Measurements from ENCODE around the gene AKAP6. TPM values are rescaled to one million over a fixed set of nuclear protein-coding genes. Genes with fewer than 3 reads are reported as not detected.
"Not testable (repeated sequence)": the region's sequence is repeated elsewhere in the genome, so short reads cannot be mapped to it uniquely, and the experiment has no call there.

Gene AKAP6
- total RNA-seq, 2 experiments from 2014 or later, result 0.83 to 1.7 TPM

- Mint-ChIP-seq H3K27me3 (ENCODE audit: low read depth) (no peaks in the 10 kb centered on the region), H3K4me3 (no peak overlapping the region), H3K9me3 (ENCODE audit: insufficient read depth) (no peaks in the 10 kb centered on the region), H3K27ac (no peak overlapping the region), H3K36me3 (ENCODE audit: low read depth) (no peaks in the 10 kb centered on the region), H3K4me1 (ENCODE audit: low read depth) (no peaks in the 10 kb centered on the region)
- ChIA-PET POLR2A (no interaction called here), CTCF (no interaction called here)
- DNase-seq (no peak), ATAC-seq (no peak)
Observed at GRCh38 chr14:32364941-32365340, 35.8 kb downstream of the AKAP6 start.

- no peaks in the 10 kb centered on the region for H3K36me3 Mint-ChIP-seq (ENCODE audit: low read depth)
- CTCF ChIA-PET, result no interaction called here
- DNase-seq (no peak), ATAC-seq (no peak)
- no peaks in the 10 kb centered on the region for H3K4me1 Mint-ChIP-seq (ENCODE audit: low read depth)
- H3K27me3 Mint-ChIP-seq (ENCODE audit: low read depth), result no peaks in the 10 kb centered on the region
- H3K27ac Mint-ChIP-seq, result no peak overlapping the region
- POLR2A ChIA-PET, result no interaction called here
- H3K4me3 Mint-ChIP-seq, result no peak overlapping the region
- no peaks in the 10 kb centered on the region for H3K9me3 Mint-ChIP-seq (ENCODE audit: insufficient read depth)
Observed at GRCh38 chr14:32366256-32366879, 37.3 kb downstream of the AKAP6 start.

- ChIA-PET POLR2A (no interaction called here), CTCF (no interaction called here)
- no peaks in the 10 kb centered on the region for H3K36me3 Mint-ChIP-seq (ENCODE audit: low read depth)
- DNase-seq (no peak), ATAC-seq (no peak)
- no peak overlapping the region for H3K27ac Mint-ChIP-seq
- H3K4me1 Mint-ChIP-seq (ENCODE audit: low read depth), result no peaks in the 10 kb centered on the region
- H3K4me3 Mint-ChIP-seq, result no peak overlapping the region
- H3K9me3 Mint-ChIP-seq (ENCODE audit: insufficient read depth), result no peaks in the 10 kb centered on the region
- H3K27me3 Mint-ChIP-seq (ENCODE audit: low read depth), result peaks cover 2% of the 10 kb centered on the region
Observed at GRCh38 chr14:32366986-32367385, 37.9 kb downstream of the AKAP6 start.

- H3K9me3 Mint-ChIP-seq (ENCODE audit: insufficient read depth), result no peaks in the 10 kb centered on the region
- POLR2A ChIA-PET, result no interaction called here
- H3K4me1 Mint-ChIP-seq (ENCODE audit: low read depth), result no peaks in the 10 kb centered on the region
- CTCF ChIA-PET, result no interaction called here
- H3K27ac Mint-ChIP-seq, result no peak overlapping the region
- H3K27me3 Mint-ChIP-seq (ENCODE audit: low read depth), result peaks cover 2% of the 10 kb centered on the region
- DNase-seq, result no peak
- ATAC-seq, result no peak
- no peak overlapping the region for H3K4me3 Mint-ChIP-seq
- no peaks in the 10 kb centered on the region for H3K36me3 Mint-ChIP-seq (ENCODE audit: low read depth)
Observed at GRCh38 chr14:32367516-32367915, 38.4 kb downstream of the AKAP6 start.

- Mint-ChIP-seq H3K27me3 (ENCODE audit: low read depth) (peaks cover 2% of the 10 kb centered on the region), H3K36me3 (ENCODE audit: low read depth) (no peaks in the 10 kb centered on the region), H3K27ac (no peak overlapping the region), H3K9me3 (ENCODE audit: insufficient read depth) (no peaks in the 10 kb centered on the region), H3K4me1 (ENCODE audit: low read depth) (no peaks in the 10 kb centered on the region), H3K4me3 (no peak overlapping the region)
- DNase-seq, result no peak
- ChIA-PET POLR2A (no interaction called here), CTCF (no interaction called here)
- ATAC-seq, result no peak
Observed at GRCh38 chr14:32368107-32368506, 39.0 kb downstream of the AKAP6 start.

GRCh38 chr14:32370714-32371113, 41.6 kb downstream of the AKAP6 start:
- POLR2A ChIA-PET, result no interaction called here
- ATAC-seq (no peak), DNase-seq (no peak)
- CTCF ChIA-PET, result no interaction called here
- peaks cover 2% of the 10 kb centered on the region for H3K27me3 Mint-ChIP-seq (ENCODE audit: low read depth)
- H3K4me1 Mint-ChIP-seq (ENCODE audit: low read depth), result no peaks in the 10 kb centered on the region
- H3K27ac Mint-ChIP-seq, result no peak overlapping the region
- H3K4me3 Mint-ChIP-seq, result no peak overlapping the region
- no peaks in the 10 kb centered on the region for H3K9me3 Mint-ChIP-seq (ENCODE audit: insufficient read depth)
- no peaks in the 10 kb centered on the region for H3K36me3 Mint-ChIP-seq (ENCODE audit: low read depth)

- Mint-ChIP-seq H3K4me1 (ENCODE audit: low read depth) (no peaks in the 10 kb centered on the region), H3K9me3 (ENCODE audit: insufficient read depth) (no peaks in the 10 kb centered on the region), H3K4me3 (no peak overlapping the region), H3K36me3 (ENCODE audit: low read depth) (no peaks in the 10 kb centered on the region), H3K27ac (no peak overlapping the region), H3K27me3 (ENCODE audit: low read depth) (peaks cover 2% of the 10 kb centered on the region)
- POLR2A ChIA-PET, result no interaction called here
- CTCF ChIA-PET, result no interaction called here
- ATAC-seq (no peak), DNase-seq (no peak)
Observed at GRCh38 chr14:32372154-32372553, 43.1 kb downstream of the AKAP6 start.

- not testable (repeated sequence) for H3K27ac Mint-ChIP-seq; ATAC-seq; H3K36me3 Mint-ChIP-seq (ENCODE audit: low read depth); H3K27me3 Mint-ChIP-seq (ENCODE audit: low read depth); H3K4me1 Mint-ChIP-seq (ENCODE audit: low read depth); H3K4me3 Mint-ChIP-seq; H3K9me3 Mint-ChIP-seq (ENCODE audit: insufficient read depth); DNase-seq
- POLR2A ChIA-PET, result interaction anchor here (0.6 kb wide), 1 partner anchor 118 kb away, joined by 3 read pairs; no protein-coding TSS in a partner anchor
- CTCF ChIA-PET, result interaction anchor here (0.7 to 1.8 kb wide), 2 partner anchors 9 to 119 kb away, joined by 3 to 6 read pairs; no protein-coding TSS in a partner anchor
Observed at GRCh38 chr14:32373174-32373573, 44.1 kb downstream of the AKAP6 start.

- ATAC-seq (no peak), DNase-seq (no peak)
- H3K36me3 Mint-ChIP-seq (ENCODE audit: low read depth), result no peaks in the 10 kb centered on the region
- CTCF ChIA-PET, result interaction anchor here (1.8 kb wide), 1 partner anchor 8 kb away, joined by 6 read pairs; no protein-coding TSS in a partner anchor
- no peak overlapping the region for H3K4me3 Mint-ChIP-seq
- no peak overlapping the region for H3K27ac Mint-ChIP-seq
- H3K27me3 Mint-ChIP-seq (ENCODE audit: low read depth), result peaks cover 2% of the 10 kb centered on the region
- H3K9me3 Mint-ChIP-seq (ENCODE audit: insufficient read depth), result no peaks in the 10 kb centered on the region
- POLR2A ChIA-PET, result no interaction called here
- H3K4me1 Mint-ChIP-seq (ENCODE audit: low read depth), result no peaks in the 10 kb centered on the region
Observed at GRCh38 chr14:32374155-32374554, 45.1 kb downstream of the AKAP6 start.

GRCh38 chr14:32375663-32376062, 46.6 kb downstream of the AKAP6 start:
- Mint-ChIP-seq H3K9me3 (ENCODE audit: insufficient read depth) (no peaks in the 10 kb centered on the region), H3K27me3 (ENCODE audit: low read depth) (peaks cover 2% of the 10 kb centered on the region), H3K4me1 (ENCODE audit: low read depth) (peaks cover 6% of the 10 kb centered on the region), H3K27ac (no peak overlapping the region), H3K4me3 (no peak overlapping the region), H3K36me3 (ENCODE audit: low read depth) (no peaks in the 10 kb centered on the region)
- DNase-seq (no peak), ATAC-seq (no peak)
- ChIA-PET CTCF (no interaction called here), POLR2A (no interaction called here)

- ATAC-seq, result no peak
- no peak for DNase-seq
- ChIA-PET POLR2A (no interaction called here), CTCF (no interaction called here)
- Mint-ChIP-seq H3K4me1 (ENCODE audit: low read depth) (peaks cover 6% of the 10 kb centered on the region), H3K27ac (no peak overlapping the region), H3K9me3 (ENCODE audit: insufficient read depth) (no peaks in the 10 kb centered on the region), H3K4me3 (no peak overlapping the region), H3K36me3 (ENCODE audit: low read depth) (no peaks in the 10 kb centered on the region), H3K27me3 (ENCODE audit: low read depth) (no peaks in the 10 kb centered on the region)
Observed at GRCh38 chr14:32377046-32377646, 48.0 kb downstream of the AKAP6 start.

- DNase-seq (no peak), ATAC-seq (no peak)
- Mint-ChIP-seq H3K36me3 (ENCODE audit: low read depth) (no peaks in the 10 kb centered on the region), H3K27me3 (ENCODE audit: low read depth) (no peaks in the 10 kb centered on the region), H3K27ac (no peak overlapping the region), H3K9me3 (ENCODE audit: insufficient read depth) (no peaks in the 10 kb centered on the region), H3K4me1 (ENCODE audit: low read depth) (peaks cover 6% of the 10 kb centered on the region), H3K4me3 (no peak overlapping the region)
- POLR2A ChIA-PET, result no interaction called here
- CTCF ChIA-PET, result no interaction called here
Observed at GRCh38 chr14:32378284-32378683, 49.2 kb downstream of the AKAP6 start.

- no peaks in the 10 kb centered on the region for H3K36me3 Mint-ChIP-seq (ENCODE audit: low read depth)
- ChIA-PET CTCF (interaction anchor here (1.0 kb wide), 1 partner anchor 10 kb away, joined by 3 read pairs; no protein-coding TSS in a partner anchor), POLR2A (no interaction called here)
- H3K27ac Mint-ChIP-seq, result no peak overlapping the region
- H3K4me1 Mint-ChIP-seq (ENCODE audit: low read depth), result peaks cover 6% of the 10 kb centered on the region
- DNase-seq (no peak), ATAC-seq (no peak)
- H3K27me3 Mint-ChIP-seq (ENCODE audit: low read depth), result no peaks in the 10 kb centered on the region
- no peak overlapping the region for H3K4me3 Mint-ChIP-seq
- no peaks in the 10 kb centered on the region for H3K9me3 Mint-ChIP-seq (ENCODE audit: insufficient read depth)
Observed at GRCh38 chr14:32379447-32379846, 50.3 kb downstream of the AKAP6 start.
